Lower lobe of right lung (tissue), 2 donors: ENCODE measurements around the gene SCTR. TPM values are rescaled to one million over a fixed set of nuclear protein-coding genes. Genes with fewer than 3 reads are reported as not detected.

Experiments
- ATAC-seq, 2 donors: fragments of 200-7000 bp; cut with Tn5 transposase; one replicate each; pipeline ENCODE4 v1.9.1; 2020 to 2022; ENCODE audit warnings: mild to moderate bottlenecking in 2 of 2, moderate library complexity in 2 of 2
- DNase-seq: peaks from one replicate; pipeline ENCODE4 v3.0.0-alpha.2; 2020
- H3K27ac ChIP-seq: fragments of 200-600 bp; one replicate; pipeline ENCODE4 v1.8.0; 2022
- H3K27me3 ChIP-seq: fragments of 200-600 bp; one replicate; pipeline ENCODE4 v1.8.0; 2022; ENCODE audit warnings: low read depth
- H3K36me3 ChIP-seq: fragments of 200-600 bp; one replicate; pipeline ENCODE4 v1.8.0; 2022; ENCODE audit warnings: mild to moderate bottlenecking
- H3K4me1 ChIP-seq: fragments of 200-600 bp; one replicate; pipeline ENCODE4 v1.8.0; 2022
- H3K4me3 ChIP-seq: fragments of 200-600 bp; one replicate; pipeline ENCODE4 v1.8.0; 2022; ENCODE audit warnings: mild to moderate bottlenecking
- H3K9me3 ChIP-seq: fragments of 200-600 bp; one replicate; pipeline ENCODE4 v1.8.0; 2022
- intact Hi-C: fragments of 100-400 bp; cut with DNase I; formaldehyde crosslinking; loops from one replicate; pipeline ENCODE4 v1.11.0; 2022
- total RNA-seq: library from RNA; stranded (reverse); fragmentation: NEBNext Ultra II Directional; extraction: Animal tissue kit (Norgen Biotek cat#: 25700); gene quantifications from one replicate; pipeline ENCODE4 v1.2.1, GENCODE V29; 2021
- TF ChIP-seq, protein P1 (sequence below): fragments of 200-600 bp; IDR thresholded peaks from one replicate; pipeline ENCODE4 v1.8.0; 2022; ENCODE audit warnings: antibody characterized with exemption, mild to moderate bottlenecking
- donor health status: DM: no; HTN: yes; CAD: no; lungs with severe emphysema.

SCTR gene
- total RNA-seq, 1 donor from 2014 or later = 13.2 TPM

DNA sequence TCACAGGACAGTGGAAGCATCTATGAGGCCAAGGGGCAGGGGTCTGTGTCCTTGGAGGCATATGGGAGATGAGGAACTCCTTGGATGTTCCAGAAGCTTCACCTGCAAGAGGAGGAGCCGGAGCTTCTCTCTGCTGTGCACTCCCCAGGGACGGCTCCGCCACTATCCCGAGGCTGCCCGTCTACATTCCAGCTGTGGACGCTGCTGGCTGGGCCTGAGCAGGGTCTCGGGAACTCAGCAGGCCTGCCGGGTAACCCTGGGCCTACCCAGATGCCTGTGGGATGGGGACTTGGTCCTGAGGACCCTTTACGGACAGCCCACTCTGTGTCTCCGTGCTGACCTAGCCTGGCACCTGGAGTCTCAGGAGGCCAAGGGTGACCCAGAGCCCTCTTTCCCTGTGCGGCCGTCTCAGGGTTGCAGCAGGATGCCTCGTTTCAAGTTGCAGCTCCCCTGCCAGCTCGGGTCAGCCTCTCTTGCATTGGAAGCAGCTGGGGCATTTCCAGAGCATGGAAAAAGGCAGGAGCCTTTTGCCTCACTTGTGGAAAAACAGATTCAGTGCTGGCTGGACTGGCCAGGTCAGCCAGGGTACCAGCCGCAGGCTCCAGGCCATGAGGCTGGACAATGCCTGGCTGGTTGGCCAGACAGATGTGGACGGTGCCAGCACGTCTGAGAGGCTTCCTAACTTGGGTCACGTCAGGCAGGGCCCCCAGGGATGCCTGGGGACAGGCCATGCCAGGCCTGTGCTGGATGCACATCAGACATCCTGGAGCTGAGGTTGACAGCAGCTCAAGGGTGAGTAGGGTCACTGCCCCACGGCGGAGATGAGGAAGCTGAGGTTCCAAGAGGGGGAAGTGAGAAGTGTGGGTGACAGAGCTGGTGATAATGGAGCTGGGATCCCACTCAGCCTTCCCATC, 41.5 kb downstream of the SCTR start:
- peaks cover 41% of the 10 kb centered on the region for H3K4me1 ChIP-seq
- H3K36me3 ChIP-seq = no peaks in the 10 kb centered on the region
- no peaks in the 10 kb centered on the region for H3K27me3 ChIP-seq
- intact Hi-C loops = no loop called here
- no peak overlapping the region for H3K27ac ChIP-seq
- H3K9me3 ChIP-seq = no peaks in the 10 kb centered on the region
- no peak for DNase-seq
- TF ChIP-seq, protein P1, sequence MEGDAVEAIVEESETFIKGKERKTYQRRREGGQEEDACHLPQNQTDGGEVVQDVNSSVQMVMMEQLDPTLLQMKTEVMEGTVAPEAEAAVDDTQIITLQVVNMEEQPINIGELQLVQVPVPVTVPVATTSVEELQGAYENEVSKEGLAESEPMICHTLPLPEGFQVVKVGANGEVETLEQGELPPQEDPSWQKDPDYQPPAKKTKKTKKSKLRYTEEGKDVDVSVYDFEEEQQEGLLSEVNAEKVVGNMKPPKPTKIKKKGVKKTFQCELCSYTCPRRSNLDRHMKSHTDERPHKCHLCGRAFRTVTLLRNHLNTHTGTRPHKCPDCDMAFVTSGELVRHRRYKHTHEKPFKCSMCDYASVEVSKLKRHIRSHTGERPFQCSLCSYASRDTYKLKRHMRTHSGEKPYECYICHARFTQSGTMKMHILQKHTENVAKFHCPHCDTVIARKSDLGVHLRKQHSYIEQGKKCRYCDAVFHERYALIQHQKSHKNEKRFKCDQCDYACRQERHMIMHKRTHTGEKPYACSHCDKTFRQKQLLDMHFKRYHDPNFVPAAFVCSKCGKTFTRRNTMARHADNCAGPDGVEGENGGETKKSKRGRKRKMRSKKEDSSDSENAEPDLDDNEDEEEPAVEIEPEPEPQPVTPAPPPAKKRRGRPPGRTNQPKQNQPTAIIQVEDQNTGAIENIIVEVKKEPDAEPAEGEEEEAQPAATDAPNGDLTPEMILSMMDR = no peak
- peak; percentile 4 to 24 for ATAC-seq
- no peak overlapping the region for H3K4me3 ChIP-seq

DNA sequence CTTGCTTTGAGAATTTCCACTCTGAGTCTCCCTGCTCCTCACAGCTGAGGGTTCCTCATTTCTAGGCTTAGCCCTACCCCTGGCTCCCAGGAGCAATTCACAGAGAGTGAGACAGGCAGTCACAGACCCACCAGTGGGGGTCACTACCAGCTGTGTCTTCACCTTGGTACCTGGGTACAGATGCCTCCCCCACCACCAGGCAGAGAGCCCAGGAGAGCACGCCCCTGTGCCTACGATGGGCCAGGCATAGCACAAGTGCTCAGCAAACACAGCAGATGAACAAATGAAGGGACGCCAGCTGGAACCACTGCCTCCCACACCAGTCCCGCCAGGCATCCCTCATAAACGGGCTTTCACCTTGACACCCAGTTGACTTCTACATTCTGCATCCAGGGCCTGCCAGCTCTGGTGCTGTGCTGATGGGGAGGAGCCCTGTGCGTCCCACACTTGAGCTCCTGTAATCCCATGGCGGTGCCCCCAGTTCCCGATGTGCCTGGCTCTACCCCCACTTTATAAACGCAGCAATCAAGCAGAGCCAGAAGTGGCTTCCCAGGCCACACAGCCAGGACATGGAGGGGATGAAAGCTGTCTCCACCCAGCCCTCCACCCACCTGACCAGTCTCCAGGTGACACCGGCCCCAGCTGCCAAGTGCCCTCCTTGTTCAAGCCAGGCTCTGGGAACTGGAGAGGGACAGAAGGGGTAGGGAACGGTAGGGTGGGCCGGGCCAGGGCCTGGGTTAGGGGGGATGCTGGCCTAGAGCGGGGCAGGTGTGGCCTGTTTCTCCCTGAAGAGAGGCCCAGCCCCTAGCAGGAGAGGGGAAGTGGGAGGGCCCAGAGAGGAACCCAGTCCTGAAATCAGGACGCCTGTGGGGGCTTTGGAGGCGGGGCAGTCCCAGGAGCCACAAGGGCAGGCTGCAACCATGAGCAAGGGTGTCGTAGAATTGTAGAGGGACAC, 42.5 kb downstream of the SCTR start:
- intact Hi-C loops = no loop called here
- no peaks in the 10 kb centered on the region for H3K36me3 ChIP-seq
- H3K4me1 ChIP-seq = peaks cover 34% of the 10 kb centered on the region
- H3K9me3 ChIP-seq = no peaks in the 10 kb centered on the region
- DNase-seq (no peak), ATAC-seq (peak; percentile 44 to 59)
- no peaks in the 10 kb centered on the region for H3K27me3 ChIP-seq
- TF ChIP-seq, protein P1 = no peak
- H3K27ac ChIP-seq = no peak overlapping the region
- H3K4me3 ChIP-seq = no peak overlapping the region

DNA sequence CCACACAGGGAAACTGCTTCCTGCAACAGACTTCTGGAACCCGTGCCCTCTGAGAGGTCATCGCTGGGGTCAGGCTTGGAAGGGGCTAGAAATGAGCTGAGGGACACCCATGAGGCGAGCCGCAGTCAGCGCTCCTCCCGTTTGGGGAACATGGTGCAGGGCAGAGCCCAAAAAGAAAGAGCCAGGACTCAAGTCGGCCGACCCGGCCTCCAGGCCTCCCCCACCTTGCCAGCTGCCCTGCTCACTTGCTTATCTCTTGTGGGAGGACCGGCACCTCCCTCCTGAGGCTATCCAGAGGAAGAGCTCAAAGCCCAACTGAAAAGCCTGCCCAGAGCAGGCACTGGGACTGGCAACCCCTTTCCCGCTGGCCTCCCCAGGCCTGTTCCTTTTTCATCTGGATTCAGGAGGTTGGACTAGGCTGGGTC, 43.6 kb downstream of the SCTR start:
- no peak for ATAC-seq
- Histone ChIP-seq H3K4me1 (peaks cover 40% of the 10 kb centered on the region), H3K27me3 (no peaks in the 10 kb centered on the region), H3K4me3 (no peak overlapping the region), H3K27ac (no peak overlapping the region), H3K36me3 (no peaks in the 10 kb centered on the region), H3K9me3 (no peaks in the 10 kb centered on the region)
- no peak for DNase-seq
- TF ChIP-seq, protein P1 = no peak
- intact Hi-C loops = no loop called here

DNA sequence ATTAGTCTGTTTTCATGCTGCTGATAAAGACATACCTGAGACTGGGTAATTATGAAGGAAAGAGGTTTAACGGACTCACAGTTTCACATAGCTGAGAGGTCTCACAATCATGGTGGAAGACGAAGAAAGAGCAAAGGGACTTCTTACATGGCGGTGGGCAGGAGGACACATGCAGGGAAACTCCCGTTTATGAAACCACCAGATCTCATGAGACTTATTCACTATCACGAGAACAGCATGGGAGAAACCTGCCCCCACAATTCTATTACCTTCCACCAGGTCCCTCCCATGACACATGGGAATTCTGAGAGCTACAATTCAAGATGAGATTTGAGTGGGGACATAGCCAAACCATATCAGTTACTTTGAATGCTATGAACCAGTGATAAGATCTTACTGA, 44.1 kb downstream of the SCTR start:
- H3K4me1 ChIP-seq = peaks cover 34% of the 10 kb centered on the region
- H3K4me3 ChIP-seq = no peak overlapping the region
- no peaks in the 10 kb centered on the region for H3K36me3 ChIP-seq
- no peaks in the 10 kb centered on the region for H3K9me3 ChIP-seq
- ATAC-seq (no peak), DNase-seq (no peak)
- intact Hi-C loops = no loop called here
- no peaks in the 10 kb centered on the region for H3K27me3 ChIP-seq
- TF ChIP-seq, protein P1 = no peak
- no peak overlapping the region for H3K27ac ChIP-seq

DNA sequence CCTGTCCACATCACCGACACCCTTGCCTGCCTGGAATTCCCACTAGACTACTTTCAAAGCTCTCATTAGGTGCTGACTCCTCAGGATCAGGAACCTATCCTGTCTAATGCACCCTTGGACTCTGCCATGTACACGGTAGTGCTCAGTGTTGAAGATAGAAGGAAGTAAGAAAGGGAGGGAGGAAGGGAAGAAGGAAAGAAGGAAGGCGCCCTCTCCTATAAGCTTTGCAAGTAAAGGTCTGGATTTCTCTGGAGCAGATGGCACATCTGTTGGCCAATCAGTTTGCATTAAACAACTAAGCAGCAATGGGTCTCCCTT, 45.3 kb downstream of the SCTR start:
- Histone ChIP-seq H3K4me1 (peaks cover 30% of the 10 kb centered on the region), H3K27me3 (no peaks in the 10 kb centered on the region), H3K36me3 (no peaks in the 10 kb centered on the region), H3K9me3 (no peaks in the 10 kb centered on the region), H3K27ac (no peak overlapping the region), H3K4me3 (no peak overlapping the region)
- no peak for DNase-seq
- intact Hi-C loops = loop anchor here (5.0 kb wide), 1 partner anchor 72 kb away; no protein-coding TSS in a partner anchor
- no peak for ATAC-seq
- TF ChIP-seq, protein P1 = no peak
